Natural killer cell (primary cell): Measurements from ENCODE around the gene XIRP2. TPM values are rescaled to one million over a fixed set of nuclear protein-coding genes. Genes with fewer than 3 reads are reported as not detected.

Experiments used
- ATAC-seq, 3 donors: fragments of 150-1000 bp in 2 of 3; fragments of 200-7000 bp in 1 of 3; cut with Tn5 transposase; 1 replicate in 1 of 3; 2 replicates in 2 of 3; pipeline ENCODE4 v1.10.0; 2021; ENCODE audit warnings: mild to moderate bottlenecking in 2 of 3, moderate library complexity in 2 of 3
- DNase-seq, 2 donors: peaks; one replicate each; pipeline versions ENCODE4 v3.0.0 to v3.0.0-alpha.2; 2013 to 2021; ENCODE audit warnings: mixed read lengths in 1 of 2
- H3K27ac ChIP-seq: one replicate; pipeline ENCODE4 v1.5.1; 2013; ENCODE audit warnings: mild to moderate bottlenecking, low read length
- H3K27me3 ChIP-seq: one replicate; pipeline ENCODE4 v1.6.1; 2013; ENCODE audit warnings: low read length; ENCODE audit not compliant: control insufficient read depth, insufficient read depth
- H3K36me3 ChIP-seq: one replicate; pipeline ENCODE4 v1.6.1; 2013; ENCODE audit warnings: low read length; ENCODE audit not compliant: control insufficient read depth, insufficient read depth
- H3K4me1 ChIP-seq: one replicate; pipeline ENCODE4 v1.6.1; 2013; ENCODE audit warnings: low read length; ENCODE audit not compliant: control insufficient read depth, insufficient read depth
- H3K4me3 ChIP-seq: one replicate; pipeline ENCODE4 v1.5.1; 2013; ENCODE audit warnings: low read length
- H3K9me3 ChIP-seq: one replicate; pipeline ENCODE4 v1.6.1; 2013; ENCODE audit warnings: low read length; ENCODE audit not compliant: control insufficient read depth, insufficient read depth
- H3K27ac Mint-ChIP-seq, 2 donors: one replicate each; pipeline ENCODE4 v1.8.0; 2022; ENCODE audit warnings: mild to moderate bottlenecking in 2 of 2, mixed read lengths in 2 of 2, moderate library complexity in 1 of 2
- H3K27me3 Mint-ChIP-seq, 2 donors: one replicate each; pipeline ENCODE4 v1.8.0; 2022; ENCODE audit warnings: low read depth in 2 of 2, mixed read lengths in 2 of 2
- H3K36me3 Mint-ChIP-seq: one replicate; pipeline ENCODE4 v1.8.0; 2022; ENCODE audit warnings: mixed read lengths
- H3K4me1 Mint-ChIP-seq, 2 donors: one replicate each; pipeline ENCODE4 v1.8.0; 2022; ENCODE audit warnings: mixed read lengths in 2 of 2
- H3K4me3 Mint-ChIP-seq: one replicate; pipeline ENCODE4 v1.8.0; 2022; ENCODE audit warnings: mild to moderate bottlenecking, moderate library complexity, mixed read lengths
- H3K9me3 Mint-ChIP-seq, 2 donors: one replicate each; pipeline ENCODE4 v1.8.0; 2022; ENCODE audit warnings: mixed read lengths in 2 of 2
- CTCF ChIP-seq: fragments of 200-600 bp; IDR thresholded peaks from one replicate; pipeline ENCODE4 v1.8.0; 2022; ENCODE audit warnings: antibody characterized with exemption
- WGBS: methylation state at CpG from one replicate; pipeline ENCODE4 v1.1.7; 2013; ENCODE audit warnings: missing lambda C conversion rate; ENCODE audit not compliant: insufficient coverage; 5-methylcytosine and 5-hydroxymethylcytosine counted together
- intact Hi-C: fragments of 100-400 bp; cut with micrococcal nuclease; formaldehyde crosslinking; loops from one replicate; pipeline ENCODE4 v1.14.2; 2022
- total RNA-seq, 4 donors: library from RNA; stranded (reverse); fragments of 120-200 nt in 1 of 4; gene quantifications; one replicate each; pipeline versions ENCODE4 v1.2.3 to v1.2.4, GENCODE V29; 2013 to 2022

Gene XIRP2
- total RNA-seq, 3 donors from 2014 or later (not counting 1 experiment from before 2014, with no cell fraction given): 0.16 TPM; not detected in 2

DNA sequence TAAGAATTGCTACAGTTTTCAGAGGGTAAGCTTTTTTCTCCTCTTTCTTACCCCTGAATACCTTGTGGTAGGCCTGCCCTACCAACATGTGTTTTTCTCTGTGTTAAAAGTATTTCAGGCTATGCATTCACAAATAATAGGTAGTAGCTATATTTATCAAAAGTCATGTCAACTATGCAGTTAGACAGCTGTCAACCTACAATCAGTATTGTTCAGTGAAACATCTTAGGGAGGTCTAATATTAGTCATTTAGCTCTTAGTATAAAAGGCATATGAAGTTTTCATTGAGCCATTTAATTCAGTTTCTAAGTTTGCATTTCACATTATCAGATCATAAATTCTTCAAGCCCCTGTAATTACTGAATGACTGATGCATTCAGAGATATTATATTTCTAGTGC is 36.7 kb downstream of the XIRP2 start:
- Histone ChIP-seq H3K27ac (no peak overlapping the region), H3K9me3 (peaks cover 3% of the 10 kb centered on the region), H3K4me1 (no peaks in the 10 kb centered on the region), H3K36me3 (no peaks in the 10 kb centered on the region), H3K27me3 (no peaks in the 10 kb centered on the region), H3K4me3 (no peak overlapping the region)
- Mint-ChIP-seq H3K27ac (no peak overlapping the region), H3K4me1 (no peaks in the 10 kb centered on the region), H3K9me3 (peaks cover 7 to 13% of the 10 kb centered on the region in 2 donors), H3K4me3 (no peak overlapping the region), H3K36me3 (no peaks in the 10 kb centered on the region), H3K27me3 (no peaks in the 10 kb centered on the region)
- TF ChIP-seq CTCF: no peak
- DNase-seq (no peak), ATAC-seq (no peak)
- intact Hi-C loops: no loop called here

GRCh38 chr2:166926657-166927056 is 38.4 kb downstream of the XIRP2 start:
- WGBS: 81% methylated on average over 1 of the region's 1 CpG
- Histone ChIP-seq H3K4me3 (no peak overlapping the region), H3K4me1 (no peaks in the 10 kb centered on the region), H3K27me3 (no peaks in the 10 kb centered on the region), H3K36me3 (no peaks in the 10 kb centered on the region), H3K9me3 (peaks cover 3% of the 10 kb centered on the region), H3K27ac (no peak overlapping the region)
- Mint-ChIP-seq H3K4me3 (no peak overlapping the region), H3K9me3 (peaks cover 7 to 15% of the 10 kb centered on the region in 2 donors), H3K27ac (no peak overlapping the region), H3K27me3 (no peaks in the 10 kb centered on the region), H3K4me1 (no peaks in the 10 kb centered on the region), H3K36me3 (no peaks in the 10 kb centered on the region)
- DNase-seq (no peak), ATAC-seq (no peak)
- TF ChIP-seq CTCF: no peak
- intact Hi-C loops: no loop called here

GRCh38 chr2:166932032-166932431 is 43.8 kb downstream of the XIRP2 start:
- no peaks in the 10 kb centered on the region for H3K4me1 Mint-ChIP-seq
- intact Hi-C loops: no loop called here
- WGBS: no CpG with 5 or more reads among the region's 1 CpG
- peaks cover 6 to 15% of the 10 kb centered on the region in 2 donors for H3K9me3 Mint-ChIP-seq
- Histone ChIP-seq H3K4me1 (no peaks in the 10 kb centered on the region), H3K9me3 (no peaks in the 10 kb centered on the region), H3K27me3 (no peaks in the 10 kb centered on the region), H3K36me3 (no peaks in the 10 kb centered on the region), H3K27ac (no peak overlapping the region), H3K4me3 (no peak overlapping the region)
- H3K36me3 Mint-ChIP-seq: no peaks in the 10 kb centered on the region
- H3K27ac Mint-ChIP-seq: no peak overlapping the region
- TF ChIP-seq CTCF: no peak
- no peaks in the 10 kb centered on the region for H3K27me3 Mint-ChIP-seq
- H3K4me3 Mint-ChIP-seq: no peak overlapping the region
- ATAC-seq (no peak), DNase-seq (no peak)

DNA sequence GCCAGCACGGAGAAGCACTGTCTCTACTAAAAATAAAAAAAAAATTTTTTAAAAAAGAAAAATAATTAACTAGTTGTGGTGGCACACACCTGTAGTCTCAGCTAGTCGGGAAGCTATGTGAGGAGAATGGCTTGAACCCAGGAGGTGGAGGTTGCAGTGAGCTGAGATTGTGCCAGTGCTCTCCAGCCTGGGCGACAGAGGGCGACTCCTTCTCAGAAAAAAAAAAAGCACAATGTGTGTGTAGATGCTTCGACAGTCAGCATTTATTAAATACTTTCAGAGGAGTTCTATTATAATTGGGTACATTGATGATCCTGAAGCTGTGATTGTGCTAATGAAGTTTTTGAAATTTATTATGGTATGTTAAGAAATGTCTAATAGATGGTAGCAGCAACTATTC is 46.5 kb downstream of the XIRP2 start:
- no peak overlapping the region for H3K4me3 Mint-ChIP-seq
- Histone ChIP-seq H3K27ac (no peak overlapping the region), H3K27me3 (no peaks in the 10 kb centered on the region), H3K36me3 (no peaks in the 10 kb centered on the region), H3K4me1 (no peaks in the 10 kb centered on the region), H3K4me3 (no peak overlapping the region), H3K9me3 (no peaks in the 10 kb centered on the region)
- intact Hi-C loops: no loop called here
- no peak for ATAC-seq
- no peak for DNase-seq
- H3K9me3 Mint-ChIP-seq: peaks cover 10 to 15% of the 10 kb centered on the region in 2 donors
- 87% methylated on average over 4 of the region's 5 CpGs for WGBS
- H3K4me1 Mint-ChIP-seq: no peaks in the 10 kb centered on the region
- TF ChIP-seq CTCF: no peak
- H3K36me3 Mint-ChIP-seq: no peaks in the 10 kb centered on the region
- no peaks in the 10 kb centered on the region for H3K27me3 Mint-ChIP-seq
- no peak overlapping the region for H3K27ac Mint-ChIP-seq
